Inflammatory macrophage (primary cell): ENCODE data around the gene CELF5.
"Not testable (repeated sequence)": the region's sequence is repeated elsewhere in the genome, so short reads cannot be mapped to it uniquely, and the experiment has no call there.

ENCODE experiments used
- DNase-seq, 2 donors: peaks; one replicate each; pipeline ENCODE4 v3.0.0-alpha.2; 2020 to 2022

The CELF5 gene

GRCh38 chr19:3295581-3295980, 71.1 kb downstream of the CELF5 start:
- no peak for DNase-seq

GRCh38 chr19:3296034-3296433, 71.6 kb downstream of the CELF5 start:
- no peak for DNase-seq

DNA sequence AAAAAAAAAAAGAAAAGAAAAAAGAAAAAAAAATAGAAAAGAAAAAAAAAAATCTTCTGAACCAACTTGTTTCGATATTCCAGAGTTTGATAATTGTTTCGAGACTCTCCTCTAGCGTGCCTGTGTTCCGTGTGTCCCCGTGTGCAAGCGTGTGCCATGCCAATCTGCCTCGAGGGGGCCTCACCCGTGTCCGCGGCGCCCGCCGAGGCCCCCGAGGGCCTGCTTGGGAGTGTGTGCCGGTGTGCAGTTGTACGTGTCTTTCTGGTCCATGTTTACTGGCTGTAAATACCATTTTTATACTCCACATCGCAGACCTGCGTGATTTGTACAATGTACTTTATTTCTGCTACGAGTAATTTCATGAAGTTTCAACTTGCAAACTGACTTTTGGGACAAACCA, 72.0 kb downstream of the CELF5 start:
- DNase-seq = no peak

DNA sequence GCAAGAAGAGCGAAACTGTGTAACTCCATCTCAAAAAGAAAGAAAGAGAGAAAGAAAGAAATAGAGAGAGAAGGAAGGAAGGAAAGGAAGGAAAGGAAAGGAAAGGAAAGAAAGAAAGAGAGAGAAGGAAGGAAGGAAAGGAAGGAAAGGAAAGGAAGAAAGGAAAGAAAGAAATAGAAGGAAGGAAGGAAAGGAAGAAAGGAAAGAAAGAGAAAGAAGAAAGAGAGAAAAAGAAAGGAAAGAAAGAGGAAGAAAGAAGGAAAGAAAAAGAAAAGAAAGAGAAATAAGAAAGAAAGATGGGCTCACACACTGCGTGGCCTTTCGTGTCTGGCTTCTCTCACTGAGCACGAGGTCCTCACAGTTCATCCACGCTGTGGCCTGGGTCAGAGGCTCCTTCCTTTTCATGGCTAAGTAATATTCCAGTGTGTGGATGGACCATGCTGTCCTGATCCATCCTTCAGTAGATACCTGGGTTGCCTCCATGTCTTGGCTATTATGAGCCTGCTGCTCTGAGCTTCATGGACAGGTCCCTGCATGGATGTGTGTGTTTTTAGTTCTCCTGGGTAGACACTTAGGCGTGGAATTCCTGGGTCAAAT, 74.5 kb downstream of the CELF5 start:
- DNase-seq = no peak

- not testable (repeated sequence) for DNase-seq
Measured at GRCh38 chr19:3300566-3300965, 76.1 kb downstream of the CELF5 start.

DNA sequence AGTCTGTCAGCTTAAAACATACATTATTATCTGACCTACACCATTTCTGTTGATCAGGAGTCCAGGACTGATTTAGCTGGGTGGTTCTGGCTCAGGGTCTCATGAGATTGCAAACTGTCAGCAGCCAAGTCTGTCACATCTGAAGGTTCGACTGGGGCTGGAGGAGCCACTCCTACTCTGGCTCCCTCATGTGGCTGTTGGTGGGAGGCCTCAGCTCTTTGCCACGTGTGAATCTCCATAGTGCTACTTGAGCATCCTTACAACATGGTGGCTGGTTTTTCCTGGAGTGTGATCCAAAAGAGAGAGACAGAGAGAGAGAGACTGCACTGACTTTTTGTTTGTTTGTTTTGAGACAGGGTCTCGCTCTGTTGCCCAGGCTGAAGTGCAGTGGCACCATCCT, 78.3 kb downstream of the CELF5 start:
- DNase-seq = no peak

DNA sequence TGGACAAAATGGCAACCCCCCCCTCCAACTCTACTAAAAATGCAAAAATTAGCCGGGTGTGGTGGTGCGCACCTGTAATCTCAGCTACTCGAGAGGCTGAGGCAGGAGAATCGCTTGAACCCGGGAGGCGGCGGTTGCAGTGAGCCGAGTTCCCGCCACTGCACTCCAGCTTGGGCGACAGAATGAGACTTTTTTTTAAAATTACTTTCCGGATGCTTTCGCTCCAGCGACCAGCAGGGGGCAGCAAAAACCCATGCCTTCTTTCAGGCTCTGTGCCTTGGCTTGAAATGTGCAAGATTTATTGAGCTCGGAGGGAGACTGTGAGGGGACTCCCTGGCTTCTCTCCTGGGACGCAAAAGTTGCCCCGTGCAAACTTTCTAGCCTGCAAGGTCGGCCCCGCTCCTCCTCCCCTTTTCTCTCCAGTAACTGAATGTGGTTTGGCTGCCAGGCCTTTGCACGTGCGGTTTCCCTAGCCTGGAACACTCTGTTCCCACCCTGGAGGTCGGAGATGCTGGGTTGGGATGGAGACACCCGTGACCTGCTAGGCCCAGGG, 80.5 kb downstream of the CELF5 start:
- DNase-seq = peak; percentile 77 to 79

DNA sequence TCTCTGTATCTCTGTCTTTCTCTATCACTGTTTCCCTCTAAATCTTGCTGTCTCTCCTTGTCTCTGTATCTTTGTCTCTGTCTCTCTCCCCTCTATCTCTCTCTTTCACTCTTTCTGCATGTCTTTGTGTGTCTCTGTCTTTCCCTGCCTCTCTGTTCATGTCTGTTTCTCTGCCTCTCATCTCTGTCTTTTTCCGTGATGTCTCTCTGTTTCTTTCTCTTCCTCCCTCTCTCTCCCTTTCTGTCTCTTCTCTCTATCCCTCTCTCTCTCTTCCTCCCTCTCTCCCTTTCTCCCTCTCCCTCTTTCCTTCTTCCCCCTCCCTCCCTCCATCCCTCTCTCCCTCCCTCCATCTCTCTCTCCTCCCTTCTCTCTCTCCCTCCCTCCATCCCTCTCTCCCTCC, 85.3 kb downstream of the CELF5 start:
- no peak for DNase-seq

- DNase-seq = no peak
Measured at GRCh38 chr19:3310280-3310679, 85.8 kb downstream of the CELF5 start.

- DNase-seq = no peak
Measured at GRCh38 chr19:3310711-3311110, 86.2 kb downstream of the CELF5 start.

DNA sequence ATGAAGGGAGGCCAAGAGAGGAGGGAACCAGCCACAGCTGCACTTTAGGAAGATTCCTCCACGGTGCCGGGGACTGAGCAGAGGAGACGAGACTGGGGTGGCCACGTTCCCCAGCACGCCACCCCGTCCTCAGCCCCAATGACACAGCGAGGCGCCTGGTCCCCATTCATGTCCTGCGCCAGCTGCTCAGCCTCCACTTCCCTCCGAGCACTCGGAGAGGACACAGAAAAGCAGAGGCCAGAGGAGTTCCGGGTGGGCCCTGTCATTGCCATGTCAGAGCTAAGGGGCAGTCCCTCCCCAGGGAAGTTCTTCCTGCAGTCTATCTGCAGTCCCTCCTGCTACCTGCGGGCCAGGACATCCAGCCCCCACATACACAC, 88.7 kb downstream of the CELF5 start:
- no peak for DNase-seq

DNA sequence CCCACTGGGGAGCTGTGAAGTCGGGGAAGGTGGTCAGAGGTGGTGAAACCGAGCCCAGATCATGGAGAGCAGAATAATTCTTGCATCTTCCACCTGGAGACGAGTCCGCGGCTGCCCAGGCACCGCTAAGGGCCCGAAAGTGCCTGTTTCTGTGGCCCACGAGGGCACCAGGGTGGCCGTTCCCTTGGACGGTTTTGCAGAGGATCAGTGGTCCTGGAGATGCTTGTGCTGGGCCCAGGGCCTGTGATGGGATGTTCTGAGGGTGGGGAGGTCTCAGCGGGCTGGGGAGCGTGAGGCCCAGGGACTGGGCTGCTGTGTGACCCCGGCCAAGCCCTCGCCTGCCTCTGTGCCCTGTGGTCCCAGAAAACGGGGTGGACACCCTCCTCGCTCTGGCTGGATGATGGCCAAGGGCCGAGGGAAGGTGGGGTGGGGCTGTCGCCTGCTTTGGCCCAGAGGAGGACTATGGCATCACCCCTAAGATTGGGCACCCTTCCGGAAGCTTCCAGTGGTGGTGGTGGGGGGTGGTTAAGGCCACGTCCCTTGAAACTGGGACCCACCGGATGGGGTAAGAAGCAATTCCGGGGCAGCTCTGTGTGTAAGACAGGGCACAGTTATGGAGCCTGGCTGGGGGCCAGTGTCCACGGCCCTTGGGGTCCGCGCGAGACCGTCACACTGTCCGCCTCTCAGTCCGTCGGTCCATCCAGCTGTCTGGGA, 90.7 kb downstream of the CELF5 start:
- no peak for DNase-seq

DNA sequence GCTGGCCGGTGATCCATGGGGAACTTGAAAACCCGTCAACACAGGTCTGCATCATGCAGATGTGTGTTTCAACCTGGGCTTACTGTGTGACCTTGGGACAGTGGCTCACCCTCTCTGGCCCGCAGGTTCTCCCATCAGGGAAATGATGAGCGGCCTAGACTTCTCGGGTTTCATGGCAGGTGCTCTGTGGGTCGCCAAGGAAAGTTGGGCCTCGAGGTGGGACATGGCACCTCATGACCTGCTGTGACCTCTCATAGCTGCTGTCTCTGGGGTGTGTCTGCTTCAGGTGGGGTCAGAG, 91.2 kb downstream of the CELF5 start:
- no peak for DNase-seq

- DNase-seq = no peak
Measured at GRCh38 chr19:3316132-3316648, 91.7 kb downstream of the CELF5 start.

- no peak for DNase-seq
Measured at GRCh38 chr19:3316659-3317207, 92.3 kb downstream of the CELF5 start.

- DNase-seq = no peak
Measured at GRCh38 chr19:3319643-3320353, 95.3 kb downstream of the CELF5 start.

DNA sequence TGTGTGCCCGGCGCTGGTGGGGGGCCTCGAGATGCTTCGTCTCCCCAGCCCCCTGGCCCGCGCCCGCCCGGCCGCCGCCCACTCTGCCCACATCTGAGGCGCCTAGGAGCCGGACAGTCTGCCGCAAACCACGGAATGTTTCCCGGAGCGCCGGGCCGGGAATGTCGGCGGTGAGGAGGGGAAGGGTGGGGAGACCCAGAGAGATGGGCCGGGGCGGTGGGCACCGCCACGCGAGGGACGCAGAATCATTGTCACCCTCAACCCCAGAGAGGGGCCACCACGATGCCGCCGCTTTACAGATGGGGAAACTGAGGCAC, 95.9 kb downstream of the CELF5 start:
- DNase-seq = no peak

- no peak for DNase-seq
Measured at GRCh38 chr19:3320853-3321252, 96.4 kb downstream of the CELF5 start.

GRCh38 chr19:3321696-3322095, 97.2 kb downstream of the CELF5 start:
- no peak for DNase-seq

DNA sequence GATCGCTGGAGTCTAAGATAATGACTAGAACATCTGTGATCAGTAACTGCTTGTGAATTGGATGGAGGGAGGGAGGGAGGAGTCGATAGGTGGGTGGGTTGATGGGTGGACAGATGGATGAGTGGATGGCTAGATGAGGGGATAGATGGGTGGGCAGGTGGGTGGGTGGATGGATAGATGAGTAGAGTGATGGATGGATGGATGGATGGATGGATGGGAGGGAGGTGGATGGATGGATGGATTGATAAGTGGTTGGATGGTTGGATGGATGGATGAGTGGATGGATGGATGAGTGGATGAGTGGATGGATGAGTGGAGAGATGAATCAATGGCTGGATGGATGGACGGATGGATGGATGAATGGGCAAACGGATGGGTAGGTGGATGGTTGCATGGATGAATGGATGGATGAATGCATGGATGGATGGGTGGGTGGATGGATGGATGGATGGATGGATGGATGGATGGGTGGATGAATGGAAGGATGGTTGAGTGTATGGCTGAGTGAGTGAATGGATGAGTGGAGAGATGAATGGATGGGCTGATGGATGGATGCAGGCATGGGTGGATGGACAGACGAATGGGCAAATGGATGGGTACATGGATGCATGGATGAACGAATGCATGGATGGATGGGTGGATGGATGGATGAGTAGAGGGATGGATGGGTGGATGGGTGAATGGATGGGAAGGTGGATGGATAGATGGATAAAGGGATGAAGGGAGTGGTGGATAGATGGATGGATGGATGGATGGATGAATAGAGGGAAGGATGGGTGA, 97.9 kb downstream of the CELF5 start:
- DNase-seq = no peak

DNA sequence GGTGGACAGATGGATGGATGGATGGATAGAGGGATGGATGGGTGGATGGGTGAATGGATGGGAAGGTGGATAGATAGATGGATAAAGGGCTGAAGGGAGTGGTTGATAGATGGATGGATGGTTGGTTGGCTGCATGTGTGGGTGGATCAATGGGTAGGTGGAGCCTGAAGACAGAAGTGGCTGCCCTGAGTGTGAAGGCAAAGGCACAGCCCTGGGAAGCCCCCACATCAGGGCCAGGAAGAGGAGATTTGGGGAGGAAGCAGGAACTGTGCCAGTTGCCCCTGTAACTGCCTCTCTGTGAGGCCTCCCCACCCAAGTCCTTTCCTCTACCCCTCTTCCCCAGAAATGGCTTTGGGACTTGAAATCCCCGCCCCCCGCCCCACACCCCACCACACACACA, 98.6 kb downstream of the CELF5 start:
- DNase-seq = no peak

DNA sequence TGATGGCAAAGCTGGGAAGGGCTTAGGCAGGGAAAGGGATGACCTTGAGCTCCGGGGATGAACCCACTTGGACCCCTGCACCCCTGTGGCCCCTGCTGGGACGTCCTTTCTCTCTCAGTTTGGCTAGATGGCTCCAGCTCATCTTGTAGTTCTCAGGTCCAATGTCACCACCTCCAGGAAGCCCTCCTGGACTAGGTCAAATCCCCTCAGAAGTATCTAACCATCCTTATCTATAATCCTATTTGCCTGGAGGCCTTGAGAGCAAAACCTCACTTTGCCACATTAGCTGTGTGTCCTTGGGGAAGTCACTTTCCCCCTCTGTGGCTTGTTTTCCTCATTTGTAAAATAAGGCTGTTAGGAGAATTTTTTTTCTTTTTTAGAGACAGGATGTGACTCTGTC, 99.2 kb downstream of the CELF5 start:
- DNase-seq = no peak

- DNase-seq = peak; percentile 61 to 63
Measured at GRCh38 chr19:3324405-3324856, 100.0 kb downstream of the CELF5 start.
